ENCODE data around the gene SCN9A.

- TF ChIP-seq CTCF (IDR thresholded peaks at IDR 0.05; ENCODE audit: insufficient read depth, low read length), result no peak
- no peak for TF ChIP-seq GABPA (IDR thresholded peaks at IDR 0.05; ENCODE audit: low read depth)
- no peak for TF ChIP-seq SPI1 (IDR thresholded peaks at IDR 0.05; ENCODE audit: borderline replicate concordance, low read depth)
- no peak for TF ChIP-seq REST (IDR thresholded peaks at IDR 0.05; ENCODE audit: insufficient replicate concordance, low read depth)
Measured at GRCh38 chr2:166224197-166224596, 151.5 kb downstream of the SCN9A start.
